BLaER1 treated with 17β-estradiol and CSF1 and Interleukin-3, amounts not matched to agents 10 nM and 100 nM (cell line): Measurements from ENCODE around the gene SRSF4.

Source experiments
- H3K27ac ChIP-seq, 11 experiments: shearing (Covaris generic); formaldehyde crosslinking; 2 replicates each; pipeline ENCODE4 v1.8.1; 2022
- H3K27me3 ChIP-seq, 11 experiments: shearing (Covaris generic); formaldehyde crosslinking; 2 replicates each; pipeline ENCODE4 v1.8.1; 2022
- H3K36me3 ChIP-seq, 11 experiments: shearing (Covaris generic); formaldehyde crosslinking; 2 replicates each; pipeline ENCODE4 v1.8.1; 2022
- H3K4me1 ChIP-seq, 10 experiments: shearing (Covaris generic); formaldehyde crosslinking; 2 replicates each; pipeline ENCODE4 v1.8.1; 2022
- H3K4me2 ChIP-seq, 11 experiments: shearing (Covaris generic); formaldehyde crosslinking; 2 replicates each; pipeline ENCODE4 v1.8.1; 2022
- H3K4me3 ChIP-seq, 10 experiments: shearing (Covaris generic); formaldehyde crosslinking; 2 replicates each; pipeline ENCODE4 v1.8.1; 2022
- H3K9ac ChIP-seq, 11 experiments: shearing (Covaris generic); formaldehyde crosslinking; 2 replicates each; pipeline ENCODE4 v1.8.1; 2022
- H3K9me3 ChIP-seq, 11 experiments: shearing (Covaris generic); formaldehyde crosslinking; replicated peaks in 1 of 11; 2 replicates each; pipeline ENCODE4 v1.8.1; 2022
- H4K20me1 ChIP-seq, 11 experiments: shearing (Covaris generic); formaldehyde crosslinking; 2 replicates each; pipeline ENCODE4 v1.8.1; 2022
- Cebpa-rat ChIP-seq, 11 experiments: shearing (Covaris generic); IDR thresholded peaks; 2 replicates each; pipeline ENCODE4 v1.8.1; 2022

Gene SRSF4

GRCh38 chr1:29221296-29221695, 39.6 kb upstream of the SRSF4 start:
- Histone ChIP-seq H3K36me3 (peaks cover 25 to 87% (median 53%) of the 10 kb centered on the region in 11 experiments; a peak in 21 of 22 replicates), H4K20me1 (peaks cover 0 to 64% (median 30%) of the 10 kb centered on the region in 11 experiments; a peak in 13 of 22 replicates), H3K27me3 (no peaks in the 10 kb centered on the region), H3K9ac (no peak overlapping the region), H3K9me3 (no peaks in the 10 kb centered on the region), H3K4me1 (no peaks in the 10 kb centered on the region), H3K4me2 (no peak overlapping the region), H3K4me3 (no peak overlapping the region), H3K27ac (no peak overlapping the region)
- no peak for TF ChIP-seq Cebpa-rat (IDR thresholded peaks at IDR 0.05)

- no peak overlapping the region for H3K27ac ChIP-seq
Measured at GRCh38 chr1:29218223-29218622, 36.5 kb upstream of the SRSF4 start.

GRCh38 chr1:29217633-29218032, 35.9 kb upstream of the SRSF4 start:
- H3K9ac ChIP-seq, result no peak overlapping the region
- no peak overlapping the region for H3K27ac ChIP-seq
- H3K27me3 ChIP-seq, result no peaks in the 10 kb centered on the region
- no peak overlapping the region for H3K4me2 ChIP-seq
- H3K9me3 ChIP-seq, result no peaks in the 10 kb centered on the region
- H4K20me1 ChIP-seq, result peaks cover 0 to 34% (median 13%) of the 10 kb centered on the region in 11 experiments; a peak in 11 of 22 replicates
- peaks cover 41 to 92% (median 73%) of the 10 kb centered on the region in 11 experiments for H3K36me3 ChIP-seq
- H3K4me3 ChIP-seq, result no peak overlapping the region
- no peaks in the 10 kb centered on the region for H3K4me1 ChIP-seq
- TF ChIP-seq Cebpa-rat (IDR thresholded peaks at IDR 0.05), result no peak

More at GRCh38 chr1:29218223-29218622, 36.5 kb upstream of the SRSF4 start:
- Histone ChIP-seq H3K9me3 (no peaks in the 10 kb centered on the region), H3K27me3 (no peaks in the 10 kb centered on the region), H3K4me2 (no peak overlapping the region), H3K9ac (no peak overlapping the region), H3K36me3 (peaks cover 35 to 92% (median 68%) of the 10 kb centered on the region in 11 experiments), H4K20me1 (peaks cover 0 to 39% (median 15%) of the 10 kb centered on the region in 11 experiments; a peak in 12 of 22 replicates), H3K4me3 (no peak overlapping the region), H3K4me1 (no peaks in the 10 kb centered on the region)
- no peak for TF ChIP-seq Cebpa-rat (IDR thresholded peaks at IDR 0.05)

- Histone ChIP-seq H3K4me1 (peaks cover 0 to 10% (median 0%) of the 10 kb centered on the region in 10 experiments; a peak in 4 of 20 replicates), H3K4me2 (no peak overlapping the region), H3K27ac (no peak overlapping the region), H3K9me3 (no peaks in the 10 kb centered on the region), H3K4me3 (no peak overlapping the region), H4K20me1 (peaks cover 0 to 3% (median 0%) of the 10 kb centered on the region in 11 experiments; a peak in 2 of 22 replicates), H3K36me3 (peaks cover 57 to 93% (median 74%) of the 10 kb centered on the region in 11 experiments), H3K27me3 (no peaks in the 10 kb centered on the region), H3K9ac (no peak overlapping the region)
- no peak for TF ChIP-seq Cebpa-rat (IDR thresholded peaks at IDR 0.05)
Measured at GRCh38 chr1:29213055-29213454, 31.4 kb upstream of the SRSF4 start.

- TF ChIP-seq Cebpa-rat (IDR thresholded peaks at IDR 0.05), result no peak
- Histone ChIP-seq H3K4me3 (no peak overlapping the region), H3K27me3 (no peaks in the 10 kb centered on the region), H3K9me3 (no peaks in the 10 kb centered on the region), H3K27ac (no peak overlapping the region), H3K4me2 (no peak overlapping the region), H3K36me3 (peaks cover 59 to 98% (median 79%) of the 10 kb centered on the region in 11 experiments), H3K9ac (no peak overlapping the region), H3K4me1 (peaks cover 0 to 10% (median 0%) of the 10 kb centered on the region in 10 experiments; a peak in 4 of 20 replicates), H4K20me1 (peaks cover 0 to 4% (median 0%) of the 10 kb centered on the region in 11 experiments; a peak in 3 of 22 replicates)
Measured at GRCh38 chr1:29211086-29212030, 29.7 kb upstream of the SRSF4 start.

- Histone ChIP-seq H3K36me3 (peaks cover 59 to 98% (median 79%) of the 10 kb centered on the region in 11 experiments), H4K20me1 (peaks cover 0 to 4% (median 0%) of the 10 kb centered on the region in 11 experiments; a peak in 3 of 22 replicates), H3K27me3 (no peaks in the 10 kb centered on the region), H3K4me1 (peaks cover 0 to 10% (median 0%) of the 10 kb centered on the region in 10 experiments; a peak in 4 of 20 replicates), H3K9me3 (no peaks in the 10 kb centered on the region), H3K27ac (no peak overlapping the region), H3K9ac (no peak overlapping the region), H3K4me2 (0 out of 22 replicates have a peak overlapping the region, but pooled peaks of 1 of the 11 experiments have one; percentile 5), H3K4me3 (no peak overlapping the region)
- TF ChIP-seq Cebpa-rat (IDR thresholded peaks at IDR 0.05), result no peak
Measured at GRCh38 chr1:29210278-29211085, 28.8 kb upstream of the SRSF4 start.

GRCh38 chr1:29209173-29209572, 27.5 kb upstream of the SRSF4 start:
- no peak overlapping the region for H3K4me3 ChIP-seq
- peaks cover 0 to 7% (median 0%) of the 10 kb centered on the region in 11 experiments; a peak in 4 of 22 replicates for H4K20me1 ChIP-seq
- no peak overlapping the region for H3K9ac ChIP-seq
- no peak overlapping the region for H3K27ac ChIP-seq
- H3K4me1 ChIP-seq, result peaks cover 0 to 10% (median 0%) of the 10 kb centered on the region in 10 experiments; a peak in 4 of 20 replicates
- H3K4me2 ChIP-seq, result no peak overlapping the region
- H3K36me3 ChIP-seq, result peaks cover 54 to 98% (median 75%) of the 10 kb centered on the region in 11 experiments
- H3K9me3 ChIP-seq, result no peaks in the 10 kb centered on the region
- H3K27me3 ChIP-seq, result no peaks in the 10 kb centered on the region
- TF ChIP-seq Cebpa-rat (IDR thresholded peaks at IDR 0.05), result no peak

- no peak for TF ChIP-seq Cebpa-rat (IDR thresholded peaks at IDR 0.05)
- Histone ChIP-seq H3K27me3 (no peaks in the 10 kb centered on the region), H3K9ac (no peak overlapping the region), H3K4me1 (peaks cover 0 to 10% (median 0%) of the 10 kb centered on the region in 10 experiments; a peak in 4 of 20 replicates), H3K9me3 (no peaks in the 10 kb centered on the region), H3K4me2 (no peak overlapping the region), H4K20me1 (peaks cover 0 to 8% (median 0%) of the 10 kb centered on the region in 11 experiments; a peak in 7 of 22 replicates), H3K4me3 (no peak overlapping the region), H3K36me3 (peaks cover 50 to 98% (median 69%) of the 10 kb centered on the region in 11 experiments), H3K27ac (no peak overlapping the region)
Measured at GRCh38 chr1:29208442-29208841, 26.7 kb upstream of the SRSF4 start.
